K562 (cell line): Measurements from ENCODE around the gene GH2. TPM values are rescaled to one million over a fixed set of nuclear protein-coding genes. Genes with fewer than 3 reads are reported as not detected.

ENCODE experiments used
- FOSL1 ChIP-seq: fragments of 200-800 bp; sonication (Bioruptor generic); conservative IDR thresholded peaks from 2 replicates; pipeline ENCODE4 v1.6.1; 2016; ENCODE audit warnings: missing genetic modification characterization, missing compliant biosample characterization
- HCFC1 ChIP-seq: IDR thresholded peaks from 2 replicates; pipeline ENCODE4 v1.6.1; 2012; ENCODE audit warnings: low read depth, low read length, improper control_type of control experiment
- HDGF ChIP-seq: fragments of 450-650 bp; IDR thresholded peaks from 2 replicates; pipeline ENCODE4 v1.6.1; 2016
- MAZ ChIP-seq, 2 experiments: fragments of 450-650 bp in 1 of 2; sonication (generic) in 1 of 2; formaldehyde crosslinking; IDR thresholded peaks in 1 of 2; conservative IDR thresholded peaks in 1 of 2; 2 replicates each; pipeline versions ENCODE4 v1.4.0 to v1.5.0; 2020; ENCODE audit warnings: mild to moderate bottlenecking in 1 of 2, missing genetic modification reagents in 1 of 2
- NFIC ChIP-seq: fragments of 450-650 bp; IDR thresholded peaks from 2 replicates; pipeline ENCODE4 v1.6.1; 2017; ENCODE audit warnings: mild to moderate bottlenecking, inconsistent platforms
- PYGO2 ChIP-seq: fragments of 450-650 bp; IDR thresholded peaks from 2 replicates; pipeline ENCODE4 v1.6.1; 2016; ENCODE audit warnings: mild to moderate bottlenecking, missing genetic modification characterization, moderate library complexity, missing compliant biosample characterization
- RB1 ChIP-seq: fragments of 450-650 bp; IDR thresholded peaks from 2 replicates; pipeline ENCODE4 v1.6.1; 2017; ENCODE audit warnings: low read depth, mild to moderate bottlenecking
- RBBP5 ChIP-seq: fragments of 200-600 bp; sonication (generic); IDR thresholded peaks from 2 replicates; pipeline ENCODE4 v1.6.1; 2012; ENCODE audit warnings: borderline replicate concordance, mild to moderate bottlenecking, low read length, control low read depth, inconsistent platforms; ENCODE audit not compliant: insufficient read depth, poor library complexity, severe bottlenecking
- RBM17 ChIP-seq: fragments of 200-400 bp; formaldehyde crosslinking; IDR thresholded peaks from 2 replicates; pipeline ENCODE4 v1.6.1; 2017; ENCODE audit warnings: low read depth, mild to moderate bottlenecking, low read length, borderline replicate concordance
- TAF7 ChIP-seq: fragments of 450-650 bp; IDR thresholded peaks from 2 replicates; pipeline ENCODE4 v1.6.1; 2016; ENCODE audit warnings: missing genetic modification characterization, missing compliant biosample characterization
- TOE1 ChIP-seq, 2 experiments: fragments of 450-650 bp in 1 of 2; sonication (generic) in 1 of 2; formaldehyde crosslinking in 1 of 2; IDR thresholded peaks; 2 replicates each; pipeline versions ENCODE4 v1.7.1 to v1.8.0; 2016 to 2022; ENCODE audit warnings: borderline replicate concordance in 2 of 2, mild to moderate bottlenecking in 2 of 2, antibody characterized with exemption in 1 of 2, inconsistent platforms in 1 of 2, low read depth in 1 of 2, missing genetic modification reagents in 1 of 2, moderate library complexity in 1 of 2
- XRCC5 ChIP-seq: fragments of 200-400 bp; formaldehyde crosslinking; IDR thresholded peaks from 2 replicates; pipeline ENCODE4 v1.6.1; 2017; ENCODE audit warnings: low read depth, mild to moderate bottlenecking, low read length
- ZC3H8 ChIP-seq: fragments of 450-650 bp; IDR thresholded peaks from 2 replicates; pipeline ENCODE4 v1.6.1; 2017
- ZNF146 ChIP-seq: IDR thresholded peaks from one replicate; pipeline ENCODE4 v1.6.1; 2018; ENCODE audit warnings: missing compliant biosample characterization; ENCODE audit not compliant: unreplicated experiment
- ZNF644 ChIP-seq: fragments of 200-800 bp; sonication (Bioruptor generic); IDR thresholded peaks from 2 replicates; pipeline ENCODE4 v1.6.1; 2016; ENCODE audit warnings: low read depth, missing genetic modification characterization, missing compliant biosample characterization
- ZNF830 ChIP-seq: fragments of 250-450 bp; sonication (Bioruptor Pico); IDR thresholded peaks from 2 replicates; pipeline ENCODE4 v1.5.0; 2021; ENCODE audit warnings: mild to moderate bottlenecking
- polyA plus RNA-seq, 8 experiments: library from polyadenylated mRNA; depleted of rRNA in 4 of 8; stranded (reverse) in 5 of 8; unstranded in 3 of 8; fragments of >200 nt; fragmentation: Nextera tagmentation in 2 of 8; fragmentation: Illumina TruSeq in 1 of 8; extraction: Ambion mirVana in 2 of 8; extraction: Trizol in 1 of 8; gene quantifications; 2 replicates each; pipeline versions ENCODE4 v1.2.1 to v1.2.3, GENCODE V29; 2011 to 2014; ENCODE audit warnings: inconsistent platforms in 1 of 8, missing spikeins in 1 of 8
- total RNA-seq, 7 experiments: library from RNA; depleted of rRNA in 6 of 7; stranded (reverse); fragments of >200 nt in 6 of 7; fragmentation: Illumina TruSeq in 2 of 7; extraction: Trizol in 2 of 7; gene quantifications; 2 replicates each; pipeline versions ENCODE4 v1.2.1 to v1.2.3, GENCODE V29; 2011 to 2021; ENCODE audit warnings: low replicate concordance in 1 of 7
- TF ChIP-seq, protein P1 (sequence below), 3 experiments: fragments of 200-800 bp in 1 of 3; fragments of 250-450 bp in 1 of 3; fragments of 450-650 bp in 1 of 3; sonication (Bioruptor Pico) in 1 of 3; sonication (Bioruptor generic) in 1 of 3; formaldehyde crosslinking in 1 of 3; IDR thresholded peaks; 2 replicates each; pipeline versions ENCODE4 v1.6.1 to v1.8.0; 2016 to 2022; ENCODE audit warnings: mild to moderate bottlenecking in 2 of 3, missing genetic modification characterization in 2 of 3, missing compliant biosample characterization in 1 of 3, moderate library complexity in 1 of 3
- TF ChIP-seq, protein P2 (sequence below): fragments of 450-650 bp; formaldehyde crosslinking; IDR thresholded peaks from 2 replicates; pipeline ENCODE4 v1.4.0; 2022; ENCODE audit warnings: mild to moderate bottlenecking, moderate library complexity

The GH2 gene
- total and polyA plus RNA-seq, 9 of the 15 experiments (the other 6 are each of a cell fraction or from before 2014, with no cell fraction given): not detected

GRCh38 chr17:63842540-63843386 is 39.0 kb downstream of the GH2 start, which contains the start of gene SMARCD2 (continued):
- TF ChIP-seq, protein P1, sequence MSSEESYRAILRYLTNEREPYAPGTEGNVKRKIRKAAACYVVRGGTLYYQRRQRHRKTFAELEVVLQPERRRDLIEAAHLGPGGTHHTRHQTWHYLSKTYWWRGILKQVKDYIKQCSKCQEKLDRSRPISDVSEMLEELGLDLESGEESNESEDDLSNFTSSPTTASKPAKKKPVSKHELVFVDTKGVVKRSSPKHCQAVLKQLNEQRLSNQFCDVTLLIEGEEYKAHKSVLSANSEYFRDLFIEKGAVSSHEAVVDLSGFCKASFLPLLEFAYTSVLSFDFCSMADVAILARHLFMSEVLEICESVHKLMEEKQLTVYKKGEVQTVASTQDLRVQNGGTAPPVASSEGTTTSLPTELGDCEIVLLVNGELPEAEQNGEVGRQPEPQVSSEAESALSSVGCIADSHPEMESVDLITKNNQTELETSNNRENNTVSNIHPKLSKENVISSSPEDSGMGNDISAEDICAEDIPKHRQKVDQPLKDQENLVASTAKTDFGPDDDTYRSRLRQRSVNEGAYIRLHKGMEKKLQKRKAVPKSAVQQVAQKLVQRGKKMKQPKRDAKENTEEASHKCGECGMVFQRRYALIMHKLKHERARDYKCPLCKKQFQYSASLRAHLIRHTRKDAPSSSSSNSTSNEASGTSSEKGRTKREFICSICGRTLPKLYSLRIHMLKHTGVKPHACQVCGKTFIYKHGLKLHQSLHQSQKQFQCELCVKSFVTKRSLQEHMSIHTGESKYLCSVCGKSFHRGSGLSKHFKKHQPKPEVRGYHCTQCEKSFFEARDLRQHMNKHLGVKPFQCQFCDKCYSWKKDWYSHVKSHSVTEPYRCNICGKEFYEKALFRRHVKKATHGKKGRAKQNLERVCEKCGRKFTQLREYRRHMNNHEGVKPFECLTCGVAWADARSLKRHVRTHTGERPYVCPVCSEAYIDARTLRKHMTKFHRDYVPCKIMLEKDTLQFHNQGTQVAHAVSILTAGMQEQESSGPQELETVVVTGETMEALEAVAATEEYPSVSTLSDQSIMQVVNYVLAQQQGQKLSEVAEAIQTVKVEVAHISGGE (CRISPR knock-in tag; IDR thresholded peaks at IDR 0.05): peak; percentile 88 to 98 (median 95)
- TF ChIP-seq ZNF830 (CRISPR knock-in tag): 0 out of 2 replicates have a peak, but pooled peaks have one; percentile 28
- TF ChIP-seq HCFC1: peak; percentile 74
- TF ChIP-seq ZNF146 (CRISPR knock-in tag): peak; percentile 20
- TF ChIP-seq XRCC5: peak; percentile 100
- TF ChIP-seq ZC3H8: no peak
- TF ChIP-seq HDGF: 0 out of 2 replicates have a peak, but pooled peaks have one; percentile 64
- peak; percentile 97 for TF ChIP-seq TOE1 (IDR thresholded peaks at IDR 0.05; ENCODE audit: borderline replicate concordance)
- peak; percentile 86; the same call in 1 of the 2 replicates for TF ChIP-seq TOE1 (CRISPR knock-in tag; IDR thresholded peaks at IDR 0.05; ENCODE audit: borderline replicate concordance, low read depth)
- TF ChIP-seq MAZ (CRISPR knock-in tag; conservative IDR thresholded peaks at IDR 0.05 in 1 of 2, IDR thresholded peaks at IDR 0.05 in 1 of 2): peak; percentile 92 to 98; a peak in 3 of 4 replicates
- TF ChIP-seq ZNF644 (tag): peak; percentile 73
- peak; percentile 81 for TF ChIP-seq TAF7 (tag)
- TF ChIP-seq RBM17: no peak
- 0 out of 2 replicates have a peak, but pooled peaks have one; percentile 30 for TF ChIP-seq PYGO2 (tag)
- TF ChIP-seq, protein P2, sequence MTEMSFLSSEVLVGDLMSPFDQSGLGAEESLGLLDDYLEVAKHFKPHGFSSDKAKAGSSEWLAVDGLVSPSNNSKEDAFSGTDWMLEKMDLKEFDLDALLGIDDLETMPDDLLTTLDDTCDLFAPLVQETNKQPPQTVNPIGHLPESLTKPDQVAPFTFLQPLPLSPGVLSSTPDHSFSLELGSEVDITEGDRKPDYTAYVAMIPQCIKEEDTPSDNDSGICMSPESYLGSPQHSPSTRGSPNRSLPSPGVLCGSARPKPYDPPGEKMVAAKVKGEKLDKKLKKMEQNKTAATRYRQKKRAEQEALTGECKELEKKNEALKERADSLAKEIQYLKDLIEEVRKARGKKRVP (CRISPR knock-in tag): peak; percentile 59; the same call in 1 of the 2 replicates
- TF ChIP-seq RBBP5: peak; percentile 76
- TF ChIP-seq RB1: peak; percentile 99
- peak; percentile 58 for TF ChIP-seq NFIC
- TF ChIP-seq FOSL1 (tag): peak; percentile 52; the same call in 1 of the 2 replicates
